Nephron (organoid): ENCODE results near the gene COX20.

ENCODE experiments used
- H3K27ac Mint-ChIP-seq, 3 experiments: 2 replicates each; pipeline ENCODE4 v1.8.0; 2020; ENCODE audit warnings: mixed read lengths in 3 of 3, mild to moderate bottlenecking in 2 of 3, moderate library complexity in 1 of 3
- H3K27me3 Mint-ChIP-seq: 2 replicates; pipeline ENCODE4 v1.8.0; 2021; ENCODE audit warnings: low read depth, mild to moderate bottlenecking, moderate library complexity, mixed read lengths
- H3K36me3 Mint-ChIP-seq: 2 replicates; pipeline ENCODE4 v1.8.0; 2020; ENCODE audit warnings: low read depth, mixed read lengths
- H3K4me1 Mint-ChIP-seq: 2 replicates; pipeline ENCODE4 v1.8.0; 2020; ENCODE audit warnings: mixed read lengths
- H3K4me3 Mint-ChIP-seq, 3 experiments: 2 replicates each; pipeline ENCODE4 v1.8.0; 2020; ENCODE audit warnings: mild to moderate bottlenecking in 3 of 3, mixed read lengths in 3 of 3, moderate library complexity in 2 of 3
- H3K9me3 Mint-ChIP-seq: 2 replicates; pipeline ENCODE4 v1.8.0; 2020; ENCODE audit warnings: mixed read lengths
- TF ChIP-seq, protein P1 (sequence below), 3 experiments: fragments of 200-600 bp; sonication (generic); IDR thresholded peaks; one replicate each; pipeline ENCODE4 v1.5.0; 2021; ENCODE audit warnings: antibody characterized with exemption in 3 of 3; ENCODE audit not compliant: unreplicated experiment in 3 of 3

COX20 gene

DNA sequence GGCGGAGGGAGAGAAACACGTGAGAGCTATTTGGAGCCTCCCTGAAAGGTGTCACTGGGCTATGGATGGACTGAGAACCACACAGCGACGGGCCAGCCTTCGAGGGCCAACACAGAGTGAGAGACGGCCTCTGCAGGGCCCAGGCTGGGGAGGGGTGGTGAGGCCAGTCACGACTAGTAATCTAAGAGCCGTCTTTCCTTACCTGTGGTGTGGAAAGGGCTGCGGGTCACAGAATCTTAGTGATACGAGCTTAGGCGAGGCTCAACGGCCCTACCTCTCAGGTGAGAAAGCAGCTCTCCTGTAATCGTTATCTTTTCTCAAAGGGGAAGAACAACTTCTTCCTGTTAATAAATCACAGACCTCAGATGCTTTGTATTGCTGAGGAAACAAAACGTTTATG is 33.4 kb upstream of the COX20 start:
- H3K27me3 Mint-ChIP-seq = no peaks in the 10 kb centered on the region
- H3K4me3 Mint-ChIP-seq = no peak overlapping the region
- no peaks in the 10 kb centered on the region for H3K9me3 Mint-ChIP-seq
- no peak overlapping the region for H3K27ac Mint-ChIP-seq
- H3K36me3 Mint-ChIP-seq = no peaks in the 10 kb centered on the region
- H3K4me1 Mint-ChIP-seq = no peaks in the 10 kb centered on the region
- TF ChIP-seq, protein P1, sequence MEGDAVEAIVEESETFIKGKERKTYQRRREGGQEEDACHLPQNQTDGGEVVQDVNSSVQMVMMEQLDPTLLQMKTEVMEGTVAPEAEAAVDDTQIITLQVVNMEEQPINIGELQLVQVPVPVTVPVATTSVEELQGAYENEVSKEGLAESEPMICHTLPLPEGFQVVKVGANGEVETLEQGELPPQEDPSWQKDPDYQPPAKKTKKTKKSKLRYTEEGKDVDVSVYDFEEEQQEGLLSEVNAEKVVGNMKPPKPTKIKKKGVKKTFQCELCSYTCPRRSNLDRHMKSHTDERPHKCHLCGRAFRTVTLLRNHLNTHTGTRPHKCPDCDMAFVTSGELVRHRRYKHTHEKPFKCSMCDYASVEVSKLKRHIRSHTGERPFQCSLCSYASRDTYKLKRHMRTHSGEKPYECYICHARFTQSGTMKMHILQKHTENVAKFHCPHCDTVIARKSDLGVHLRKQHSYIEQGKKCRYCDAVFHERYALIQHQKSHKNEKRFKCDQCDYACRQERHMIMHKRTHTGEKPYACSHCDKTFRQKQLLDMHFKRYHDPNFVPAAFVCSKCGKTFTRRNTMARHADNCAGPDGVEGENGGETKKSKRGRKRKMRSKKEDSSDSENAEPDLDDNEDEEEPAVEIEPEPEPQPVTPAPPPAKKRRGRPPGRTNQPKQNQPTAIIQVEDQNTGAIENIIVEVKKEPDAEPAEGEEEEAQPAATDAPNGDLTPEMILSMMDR (IDR thresholded peaks at IDR 0.05; ENCODE audit: unreplicated experiment in 3 of 3) = no peak

DNA sequence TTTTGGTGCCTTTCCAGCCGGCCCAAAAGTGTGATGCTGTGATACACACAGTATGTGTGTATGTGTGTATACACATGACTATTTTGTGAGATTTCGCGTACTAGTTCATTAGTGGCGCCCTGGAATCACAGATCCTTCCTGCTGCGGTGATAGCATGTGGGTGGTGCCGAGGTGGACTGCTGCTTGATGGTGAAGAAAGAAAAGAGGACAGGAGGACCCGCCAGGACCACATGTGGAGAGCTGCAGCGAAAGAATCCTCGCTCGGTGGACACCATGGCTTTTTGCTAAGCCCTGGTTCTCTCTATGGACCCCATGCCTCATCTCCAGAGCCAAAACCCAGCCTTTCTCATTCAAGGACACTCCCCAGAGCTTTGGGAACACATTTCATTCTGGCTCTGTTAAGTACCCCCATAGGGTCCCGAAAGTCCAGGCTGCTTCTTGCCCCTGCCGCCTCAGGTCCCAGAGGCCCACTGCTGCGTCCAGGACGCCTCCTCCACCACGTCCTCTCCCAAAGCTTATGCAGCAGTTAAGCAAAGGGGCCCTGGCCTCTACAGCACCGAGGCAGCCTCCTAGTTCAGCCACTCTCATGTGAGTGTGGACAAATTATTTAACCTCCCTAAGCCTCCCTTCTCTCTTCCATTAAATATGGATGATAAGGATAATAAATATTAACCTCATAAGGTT is 32.8 kb upstream of the COX20 start:
- Mint-ChIP-seq H3K27me3 (no peaks in the 10 kb centered on the region), H3K36me3 (no peaks in the 10 kb centered on the region), H3K27ac (no peak overlapping the region), H3K4me3 (no peak overlapping the region), H3K4me1 (no peaks in the 10 kb centered on the region), H3K9me3 (no peaks in the 10 kb centered on the region)
- TF ChIP-seq, protein P1 (IDR thresholded peaks at IDR 0.05; ENCODE audit: unreplicated experiment in 3 of 3) = no peak

DNA sequence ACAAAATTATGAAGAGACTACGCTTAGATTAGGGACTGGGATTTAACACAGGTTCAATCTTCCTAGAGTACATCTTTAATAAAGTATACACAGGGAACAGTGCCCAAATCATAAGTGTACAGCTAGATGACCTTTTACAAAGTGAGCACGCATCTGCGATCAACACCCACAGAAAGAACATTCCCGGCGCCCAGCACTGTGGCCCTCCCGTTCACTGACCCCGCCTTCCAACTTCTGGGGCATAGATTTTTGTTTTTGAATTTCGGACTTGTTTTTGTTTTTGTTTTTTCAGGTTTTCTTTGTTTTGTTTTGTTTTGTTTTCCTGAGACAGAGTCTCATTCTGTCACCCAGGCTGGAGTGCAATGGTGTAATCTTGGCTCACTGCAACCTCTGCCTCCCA is 30.6 kb upstream of the COX20 start:
- Mint-ChIP-seq H3K36me3 (no peaks in the 10 kb centered on the region), H3K4me1 (no peaks in the 10 kb centered on the region), H3K27me3 (no peaks in the 10 kb centered on the region), H3K27ac (no peak overlapping the region), H3K4me3 (no peak overlapping the region), H3K9me3 (no peaks in the 10 kb centered on the region)
- TF ChIP-seq, protein P1 (IDR thresholded peaks at IDR 0.05; ENCODE audit: unreplicated experiment in 3 of 3) = no peak

DNA sequence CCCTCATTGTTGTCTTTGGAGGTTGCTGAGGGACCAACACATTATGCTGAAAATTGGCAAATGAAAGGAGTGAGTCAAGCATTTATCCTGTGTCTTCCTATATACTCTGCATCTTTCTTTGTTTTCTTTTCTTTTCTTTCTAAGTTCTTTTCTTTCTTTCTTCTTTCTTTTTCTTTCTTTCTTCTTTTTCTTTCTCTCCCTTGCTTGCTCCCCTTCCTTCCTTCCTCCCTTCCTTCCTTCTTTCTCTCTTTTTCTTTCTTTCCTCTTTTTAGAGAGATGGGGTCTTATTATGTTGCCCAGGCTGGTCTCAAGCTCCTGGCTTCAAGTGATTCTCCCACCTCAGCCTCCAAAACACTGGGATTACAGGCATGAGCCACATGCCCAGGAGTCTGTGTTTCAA is 28.3 kb upstream of the COX20 start:
- no peaks in the 10 kb centered on the region for H3K36me3 Mint-ChIP-seq
- no peak overlapping the region for H3K27ac Mint-ChIP-seq
- TF ChIP-seq, protein P1 (IDR thresholded peaks at IDR 0.05; ENCODE audit: unreplicated experiment in 3 of 3) = no peak

DNA sequence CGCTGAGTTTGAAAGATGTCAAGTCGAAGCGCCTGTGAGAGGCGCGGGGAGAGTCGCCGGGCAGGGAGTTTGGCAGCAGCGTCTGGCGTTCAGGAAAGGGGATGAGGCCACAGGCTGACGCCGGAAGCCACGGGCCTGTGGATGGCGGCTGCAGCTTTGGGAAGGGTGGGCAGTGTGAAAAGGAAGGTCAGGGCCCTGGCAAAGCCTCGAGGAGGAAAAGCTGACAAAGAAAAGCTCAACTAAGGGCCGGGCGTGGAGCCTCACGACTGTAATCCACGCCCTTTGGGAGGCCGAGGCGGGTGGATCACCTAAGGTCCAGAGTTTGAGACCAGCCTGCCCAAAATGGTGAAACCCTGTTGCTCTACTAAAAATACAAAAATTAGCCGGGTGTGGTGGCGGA is 25.2 kb upstream of the COX20 start:
- TF ChIP-seq, protein P1 (IDR thresholded peaks at IDR 0.05; ENCODE audit: unreplicated experiment in 3 of 3) = no peak
- Mint-ChIP-seq H3K9me3 (no peaks in the 10 kb centered on the region), H3K27ac (no peak overlapping the region), H3K4me3 (no peak overlapping the region), H3K4me1 (no peaks in the 10 kb centered on the region), H3K27me3 (peaks cover 7% of the 10 kb centered on the region), H3K36me3 (no peaks in the 10 kb centered on the region)

More for the DNA sequence above, 28.3 kb upstream of the COX20 start:
- H3K4me3 Mint-ChIP-seq = no peak overlapping the region
- no peaks in the 10 kb centered on the region for H3K9me3 Mint-ChIP-seq
- H3K4me1 Mint-ChIP-seq = no peaks in the 10 kb centered on the region
- peaks cover 7% of the 10 kb centered on the region for H3K27me3 Mint-ChIP-seq

DNA sequence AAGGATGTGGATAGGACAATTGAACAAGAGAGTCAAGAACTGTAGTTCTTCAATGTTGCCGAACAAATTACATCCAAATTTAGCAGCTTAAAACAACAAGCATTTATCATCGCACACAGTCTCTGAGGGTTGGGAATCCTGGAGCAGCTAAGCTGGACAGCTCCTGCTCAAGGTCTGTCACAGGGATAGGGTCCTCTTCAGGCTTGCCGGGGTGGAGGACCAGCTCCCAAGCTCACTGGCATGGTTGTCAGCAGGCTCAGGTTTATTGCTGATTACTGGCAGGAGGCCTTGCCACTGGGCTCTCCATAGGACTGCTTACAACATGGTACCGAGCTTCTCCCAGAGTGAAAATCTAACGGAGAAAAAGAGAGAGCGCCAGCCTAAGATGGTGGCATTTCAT is 22.1 kb upstream of the COX20 start:
- Mint-ChIP-seq H3K27ac (no peak overlapping the region), H3K4me1 (no peaks in the 10 kb centered on the region), H3K36me3 (no peaks in the 10 kb centered on the region), H3K4me3 (no peak overlapping the region), H3K27me3 (peaks cover 20% of the 10 kb centered on the region), H3K9me3 (no peaks in the 10 kb centered on the region)
- TF ChIP-seq, protein P1 (IDR thresholded peaks at IDR 0.05; ENCODE audit: unreplicated experiment in 3 of 3) = no peak
